Left kidney (tissue), 1 donor: ENCODE data around the gene CAMK2A. TPM values are rescaled to one million over a fixed set of nuclear protein-coding genes. Genes with fewer than 3 reads are reported as not detected.

Source experiments
- polyA plus RNA-seq: library from polyadenylated mRNA; unstranded; fragments of 120-200 nt; gene quantifications from one replicate; pipeline ENCODE4 v1.2.1, GENCODE V29; 2013; ENCODE audit not compliant: insufficient read length

Gene CAMK2A
- polyA plus RNA-seq, 1 donor: 4.6 TPM

Other genes starting within 250 kb of the CAMK2A start
- gene CSF1R, start 203.2 kb downstream of the CAMK2A start, polyA plus RNA-seq: 11.8 TPM
- gene PDGFRB, start 133.9 kb downstream of the CAMK2A start, polyA plus RNA-seq: 137 TPM
- 0.45 TPM for gene CDX1, start 123.0 kb downstream of the CAMK2A start, polyA plus RNA-seq
- 0.12 TPM for gene SLC6A7, start 99.7 kb downstream of the CAMK2A start, polyA plus RNA-seq
- gene ARSI, start 13.1 kb upstream of the CAMK2A start, polyA plus RNA-seq: 2.6 TPM
- 33.9 TPM for gene TCOF1, start 67.9 kb upstream of the CAMK2A start, polyA plus RNA-seq
- 230 TPM for gene CD74, start 123.1 kb upstream of the CAMK2A start, polyA plus RNA-seq
- gene RPS14, start 160.0 kb upstream of the CAMK2A start, polyA plus RNA-seq: 1,953 TPM
- gene NDST1, start 218.4 kb upstream of the CAMK2A start, polyA plus RNA-seq: 54.9 TPM